AG09319 (cell line): Measurements from ENCODE around the gene CCDC81.

ENCODE experiments used
- DNase-seq: peaks from one replicate; pipeline ENCODE4 v3.0.0-alpha.2; 2010; ENCODE audit warnings: low read depth; ENCODE audit errors: extremely low read depth
- CTCF ChIP-seq: IDR thresholded peaks from 2 replicates; pipeline ENCODE4 v1.5.1; 2011; ENCODE audit warnings: low read depth, mild to moderate bottlenecking, inconsistent platforms, low read length, moderate library complexity

CCDC81 gene

GRCh38 chr11:86468169-86468568, 93.5 kb downstream of the CCDC81 start:
- DNase-seq = no peak
- no peak for TF ChIP-seq CTCF

GRCh38 chr11:86469491-86470388, 95.1 kb downstream of the CCDC81 start:
- no peak for DNase-seq
- no peak for TF ChIP-seq CTCF
